ENCODE data around the gene SFXN4. TPM values are rescaled to one million over a fixed set of nuclear protein-coding genes. Genes with fewer than 3 reads are reported as not detected.

SFXN4 gene
- total RNA-seq, 1 experiment from 2014 or later: 21.9 TPM

DNA sequence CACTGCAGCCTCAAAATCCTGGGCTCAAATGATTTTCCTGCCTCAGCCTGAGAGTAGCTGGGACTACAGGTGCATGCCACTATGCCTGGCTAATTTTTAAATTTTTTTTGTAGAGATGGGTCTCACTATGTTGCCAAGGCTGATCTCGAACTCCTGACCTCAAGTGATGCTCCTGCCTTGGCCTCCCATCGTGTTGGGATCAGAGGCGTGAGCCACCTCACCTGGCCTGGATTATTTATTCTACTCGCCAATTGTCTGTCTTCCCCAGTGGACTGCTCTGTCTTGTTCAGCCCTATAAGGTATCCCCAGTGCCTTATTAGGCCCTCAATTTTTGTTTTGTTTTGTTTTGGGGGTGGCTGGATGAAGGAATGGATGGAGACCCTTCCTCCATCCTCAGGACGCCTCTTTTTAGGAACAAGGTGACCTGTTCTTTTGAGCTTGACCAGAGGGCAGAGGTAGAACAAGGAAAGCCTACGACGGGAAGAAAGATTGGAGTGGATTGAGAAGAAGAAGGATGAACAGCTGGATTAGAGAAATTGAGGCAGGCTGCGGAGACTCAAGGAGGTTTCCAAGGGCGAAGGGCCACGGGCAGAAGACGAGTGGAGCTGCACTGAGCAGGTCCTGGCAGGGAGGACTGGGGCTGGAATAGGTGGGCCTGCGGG lies 62.1 kb downstream of the SFXN4 start:
- DNase-seq: no peak
- peaks cover 6% of the 10 kb centered on the region for H3K79me1 ChIP-seq (ENCODE audit: insufficient read depth, low read depth, low read length, poor library complexity, severe bottlenecking)

More for the DNA sequence above, 62.1 kb downstream of the SFXN4 start:
- Histone ChIP-seq H3K79me2 (ENCODE audit: insufficient read depth, low read length) (peaks cover 1% of the 10 kb centered on the region; the same call in 1 of the 2 replicates), H3K4ac (ENCODE audit: low read depth, low read length) (no peak overlapping the region), H3K23me2 (ENCODE audit: insufficient read length, low read depth, low read length, poor library complexity, severe bottlenecking) (no peaks in the 10 kb centered on the region), H2BK120ac (ENCODE audit: low read depth, low read length, poor library complexity, severe bottlenecking) (no peak overlapping the region), H3K27ac (ENCODE audit: insufficient read length, low read depth, low read length) (no peak overlapping the region), H3K23ac (ENCODE audit: insufficient read length, low read depth, low read length) (no peak overlapping the region), H4K8ac (replicated peaks; ENCODE audit: insufficient read length, low read depth, low read length) (no peak overlapping the region), H3K14ac (ENCODE audit: insufficient read depth, low read length) (no peak overlapping the region), H3T11ph (ENCODE audit: low read length) (no peak overlapping the region), H2BK20ac (ENCODE audit: low read depth, low read length, poor library complexity, severe bottlenecking) (no peak overlapping the region), H3K56ac (ENCODE audit: insufficient read length, low read depth, low read length) (no peak overlapping the region), H2BK12ac (ENCODE audit: insufficient read length, low read depth, low read length) (no peak overlapping the region), H3K4me2 (ENCODE audit: insufficient read depth, insufficient read length, low read length) (peak overlapping the region; percentile 45), H2BK5ac (ENCODE audit: insufficient read length, low read length) (no peak overlapping the region), H2BK15ac (ENCODE audit: low read depth, low read length) (no peak overlapping the region), H4K91ac (ENCODE audit: insufficient read length, low read depth, low read length) (no peak overlapping the region), H2AK5ac (ENCODE audit: insufficient read length, low read length) (no peak overlapping the region), H4K5ac (ENCODE audit: insufficient read length, low read depth, low read length) (no peak overlapping the region), H3K4me1 (ENCODE audit: insufficient read depth, low read length) (no peaks in the 10 kb centered on the region), H3K27me3 (ENCODE audit: insufficient read depth, low read length) (no peaks in the 10 kb centered on the region), H3K18ac (ENCODE audit: insufficient read length, low read depth, low read length) (no peak overlapping the region), H2AFZ (ENCODE audit: low read length) (peak overlapping the region; percentile 61), H3K9ac (ENCODE audit: extremely low read depth, insufficient read length, low read length) (peak overlapping the region; percentile 6), H4K20me1 (ENCODE audit: control insufficient read depth, insufficient read depth, insufficient read length) (no peaks in the 10 kb centered on the region), H3K9me3 (ENCODE audit: control insufficient read depth, low read depth, low read length) (no peaks in the 10 kb centered on the region)
- no peaks in the 10 kb centered on the region for H3K9me3 Mint-ChIP-seq
- peaks cover 6 to 22% (median 8%) of the 10 kb centered on the region in 3 experiments; a peak in 6 of 7 replicates for H3K36me3 Mint-ChIP-seq (ENCODE audit: insufficient read depth in 1 of 3, low read depth in 3 of 3)
- WGBS (ENCODE audit: extremely low coverage, insufficient read length, low lambda C conversion rate): no CpG with 5 or more reads among the region's 12 CpGs
- no peaks in the 10 kb centered on the region; the same call in 1 of the 2 replicates for H3K27me3 Mint-ChIP-seq (ENCODE audit: low read depth)
- peaks cover 4 to 8% of the 10 kb centered on the region in 2 experiments for H3K4me1 Mint-ChIP-seq
- H3K27ac Mint-ChIP-seq: peak overlapping the region in 1 of 3 experiments; percentile 32; a peak in 3 of 7 replicates
- peak overlapping the region; percentile 31 to 72; a peak in 4 of 5 replicates for H3K4me3 Mint-ChIP-seq
- TF ChIP-seq, protein P1, sequence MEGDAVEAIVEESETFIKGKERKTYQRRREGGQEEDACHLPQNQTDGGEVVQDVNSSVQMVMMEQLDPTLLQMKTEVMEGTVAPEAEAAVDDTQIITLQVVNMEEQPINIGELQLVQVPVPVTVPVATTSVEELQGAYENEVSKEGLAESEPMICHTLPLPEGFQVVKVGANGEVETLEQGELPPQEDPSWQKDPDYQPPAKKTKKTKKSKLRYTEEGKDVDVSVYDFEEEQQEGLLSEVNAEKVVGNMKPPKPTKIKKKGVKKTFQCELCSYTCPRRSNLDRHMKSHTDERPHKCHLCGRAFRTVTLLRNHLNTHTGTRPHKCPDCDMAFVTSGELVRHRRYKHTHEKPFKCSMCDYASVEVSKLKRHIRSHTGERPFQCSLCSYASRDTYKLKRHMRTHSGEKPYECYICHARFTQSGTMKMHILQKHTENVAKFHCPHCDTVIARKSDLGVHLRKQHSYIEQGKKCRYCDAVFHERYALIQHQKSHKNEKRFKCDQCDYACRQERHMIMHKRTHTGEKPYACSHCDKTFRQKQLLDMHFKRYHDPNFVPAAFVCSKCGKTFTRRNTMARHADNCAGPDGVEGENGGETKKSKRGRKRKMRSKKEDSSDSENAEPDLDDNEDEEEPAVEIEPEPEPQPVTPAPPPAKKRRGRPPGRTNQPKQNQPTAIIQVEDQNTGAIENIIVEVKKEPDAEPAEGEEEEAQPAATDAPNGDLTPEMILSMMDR (conservative IDR thresholded peaks at IDR 0.05): no peak

All from H9 (cell line).